Hematopoietic multipotent progenitor cell treated with erythropoietin and hydrocortisone succinate and interleukin-3 and kit ligand, for 6 days (in vitro differentiated cells): ENCODE results near the gene PLAGL2.
"Not testable (repeated sequence)": the region's sequence is repeated elsewhere in the genome, so short reads cannot be mapped to it uniquely, and the experiment has no call there.

Source experiments
- DNase-seq: peaks from one replicate; pipeline ENCODE4 v3.0.0-alpha.2; 2015

The PLAGL2 gene

GRCh38 chr20:32203356-32204204, 4.0 kb downstream of the PLAGL2 start:
- DNase-seq, result no peak

- DNase-seq, result no peak
Observed at GRCh38 chr20:32201977-32202363, 5.6 kb downstream of the PLAGL2 start.

GRCh38 chr20:32201296-32201976, 6.1 kb downstream of the PLAGL2 start:
- DNase-seq, result no peak

GRCh38 chr20:32199006-32199405, 8.5 kb downstream of the PLAGL2 start:
- no peak for DNase-seq

GRCh38 chr20:32197136-32197535, 10.4 kb downstream of the PLAGL2 start:
- DNase-seq, result peak; percentile 15

- not testable (repeated sequence) for DNase-seq
Observed at GRCh38 chr20:32196613-32197012, 10.9 kb downstream of the PLAGL2 start.

GRCh38 chr20:32195581-32195980, 12.0 kb downstream of the PLAGL2 start:
- no peak for DNase-seq

- DNase-seq, result no peak
Observed at GRCh38 chr20:32193996-32194395, 13.5 kb downstream of the PLAGL2 start.

- not testable (repeated sequence) for DNase-seq
Observed at GRCh38 chr20:32193336-32193735, 14.2 kb downstream of the PLAGL2 start.

- no peak for DNase-seq
Observed at GRCh38 chr20:32192698-32193097, 14.8 kb downstream of the PLAGL2 start.

GRCh38 chr20:32191873-32192272, 15.7 kb downstream of the PLAGL2 start:
- DNase-seq, result no peak

GRCh38 chr20:32191422-32191821, 16.1 kb downstream of the PLAGL2 start:
- no peak for DNase-seq

- no peak for DNase-seq
Observed at GRCh38 chr20:32190616-32191415, 16.7 kb downstream of the PLAGL2 start.

GRCh38 chr20:32189691-32190615, 17.6 kb downstream of the PLAGL2 start:
- DNase-seq, result peak; percentile 51

- no peak for DNase-seq
Observed at GRCh38 chr20:32189123-32189410, 18.5 kb downstream of the PLAGL2 start.

GRCh38 chr20:32188376-32189122, 19.0 kb downstream of the PLAGL2 start:
- DNase-seq, result no peak

- no peak for DNase-seq
Observed at GRCh38 chr20:32186506-32186905, 21.0 kb downstream of the PLAGL2 start.

- DNase-seq, result no peak
Observed at GRCh38 chr20:32184961-32185603, 22.5 kb downstream of the PLAGL2 start.

- DNase-seq, result no peak
Observed at GRCh38 chr20:32183947-32184635, 23.5 kb downstream of the PLAGL2 start.

- DNase-seq, result no peak
Observed at GRCh38 chr20:32181606-32182005, 25.9 kb downstream of the PLAGL2 start.

- no peak for DNase-seq
Observed at GRCh38 chr20:32179934-32180333, 27.6 kb downstream of the PLAGL2 start.
